DOHH2 (cell line): ENCODE results near the gene TRABD.

Experiments
- EZH2phosphoT487 ChIP-seq: fragments of 200-600 bp; sonication (generic); IDR thresholded peaks from 2 replicates; pipeline ENCODE4 v1.6.1; 2017; ENCODE audit warnings: borderline replicate concordance, mild to moderate bottlenecking, antibody characterized with exemption, low read length, moderate library complexity, mixed read lengths
- TF ChIP-seq, protein P1 (sequence below): fragments of 200-600 bp; sonication (generic); IDR thresholded peaks from one replicate; pipeline ENCODE4 v1.5.1; 2014; ENCODE audit warnings: antibody characterized with exemption, mild to moderate bottlenecking, low read depth, low read length; ENCODE audit not compliant: poor library complexity, severe bottlenecking

DNA sequence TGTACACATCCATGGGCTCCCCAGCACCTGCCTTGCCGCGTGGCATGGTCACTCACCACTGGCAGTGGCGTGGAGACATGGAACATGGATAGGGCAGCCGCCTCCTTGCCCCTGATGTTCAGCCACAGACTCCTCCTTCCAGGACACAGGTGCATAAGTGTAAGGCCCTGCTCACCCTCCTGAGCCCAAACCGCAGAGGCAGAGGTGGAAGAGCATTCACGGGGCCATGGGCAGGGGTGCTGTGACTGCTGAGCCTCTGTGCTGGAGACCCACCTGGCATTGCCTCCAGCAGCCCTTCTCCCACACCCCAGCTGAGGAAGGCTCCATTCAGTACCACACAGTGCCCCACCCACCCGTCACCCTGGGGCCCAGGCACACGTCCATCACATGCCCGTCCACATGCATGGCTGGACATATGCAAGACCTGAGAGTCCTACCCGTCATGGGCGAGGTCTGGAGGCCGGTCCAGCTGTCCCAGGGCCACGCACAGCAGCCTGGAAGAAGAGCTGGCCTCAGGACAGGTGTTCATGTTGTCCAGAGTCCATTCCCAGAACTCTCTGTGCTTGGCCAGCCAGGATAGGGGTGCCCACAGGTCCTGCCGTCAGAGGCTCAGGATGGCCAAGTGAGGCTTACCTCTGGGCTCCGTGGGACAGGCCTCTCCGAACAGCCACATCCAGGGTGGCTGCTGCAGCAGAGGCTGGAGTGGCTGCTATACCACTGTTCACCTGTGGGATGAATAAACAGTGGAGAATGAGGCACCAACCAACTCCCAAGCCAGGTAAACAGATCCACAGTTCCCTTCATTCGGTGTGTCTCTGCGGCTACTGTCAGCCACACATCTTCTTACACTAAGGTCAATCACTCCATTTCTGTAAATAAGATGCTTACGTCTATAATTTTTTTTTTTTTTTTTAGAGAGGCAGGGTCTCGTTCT, 60.8 kb downstream of the TRABD start:
- TF ChIP-seq, protein P1, sequence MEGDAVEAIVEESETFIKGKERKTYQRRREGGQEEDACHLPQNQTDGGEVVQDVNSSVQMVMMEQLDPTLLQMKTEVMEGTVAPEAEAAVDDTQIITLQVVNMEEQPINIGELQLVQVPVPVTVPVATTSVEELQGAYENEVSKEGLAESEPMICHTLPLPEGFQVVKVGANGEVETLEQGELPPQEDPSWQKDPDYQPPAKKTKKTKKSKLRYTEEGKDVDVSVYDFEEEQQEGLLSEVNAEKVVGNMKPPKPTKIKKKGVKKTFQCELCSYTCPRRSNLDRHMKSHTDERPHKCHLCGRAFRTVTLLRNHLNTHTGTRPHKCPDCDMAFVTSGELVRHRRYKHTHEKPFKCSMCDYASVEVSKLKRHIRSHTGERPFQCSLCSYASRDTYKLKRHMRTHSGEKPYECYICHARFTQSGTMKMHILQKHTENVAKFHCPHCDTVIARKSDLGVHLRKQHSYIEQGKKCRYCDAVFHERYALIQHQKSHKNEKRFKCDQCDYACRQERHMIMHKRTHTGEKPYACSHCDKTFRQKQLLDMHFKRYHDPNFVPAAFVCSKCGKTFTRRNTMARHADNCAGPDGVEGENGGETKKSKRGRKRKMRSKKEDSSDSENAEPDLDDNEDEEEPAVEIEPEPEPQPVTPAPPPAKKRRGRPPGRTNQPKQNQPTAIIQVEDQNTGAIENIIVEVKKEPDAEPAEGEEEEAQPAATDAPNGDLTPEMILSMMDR: no peak
- no peak for TF ChIP-seq EZH2phosphoT487
